Cerebellar cortex (tissue), 1 donor: ENCODE measurements around the gene BLZF1.
"Not testable (repeated sequence)": the region's sequence is repeated elsewhere in the genome, so short reads cannot be mapped to it uniquely, and the experiment has no call there.

Experiments used
- DNase-seq: peaks from one replicate; pipeline ENCODE4 v3.0.0-alpha.2; 2015; ENCODE audit warnings: low spot score

The BLZF1 gene

GRCh38 chr1:169360415-169360814 is 7.6 kb upstream of the BLZF1 start:
- DNase-seq = no peak

DNA sequence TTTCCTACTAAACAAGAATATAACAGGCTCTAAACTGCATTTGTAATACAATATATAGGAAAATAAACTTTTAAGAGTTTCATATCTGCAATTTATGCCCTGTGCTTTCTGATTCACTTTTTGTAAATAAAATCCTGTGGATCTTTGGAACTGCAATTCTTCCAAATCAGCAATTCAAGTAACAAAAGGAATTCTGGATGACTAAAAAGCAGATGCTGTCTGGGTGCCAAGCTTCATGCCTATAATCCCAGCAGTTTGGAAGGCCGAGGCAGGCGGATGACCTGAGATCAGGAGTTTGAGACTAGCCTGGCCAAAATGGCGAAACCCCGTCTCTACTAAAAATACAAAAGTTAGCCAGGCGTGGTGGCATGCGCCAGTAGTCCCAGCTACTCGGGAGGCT is 6.7 kb upstream of the BLZF1 start:
- no peak for DNase-seq

DNA sequence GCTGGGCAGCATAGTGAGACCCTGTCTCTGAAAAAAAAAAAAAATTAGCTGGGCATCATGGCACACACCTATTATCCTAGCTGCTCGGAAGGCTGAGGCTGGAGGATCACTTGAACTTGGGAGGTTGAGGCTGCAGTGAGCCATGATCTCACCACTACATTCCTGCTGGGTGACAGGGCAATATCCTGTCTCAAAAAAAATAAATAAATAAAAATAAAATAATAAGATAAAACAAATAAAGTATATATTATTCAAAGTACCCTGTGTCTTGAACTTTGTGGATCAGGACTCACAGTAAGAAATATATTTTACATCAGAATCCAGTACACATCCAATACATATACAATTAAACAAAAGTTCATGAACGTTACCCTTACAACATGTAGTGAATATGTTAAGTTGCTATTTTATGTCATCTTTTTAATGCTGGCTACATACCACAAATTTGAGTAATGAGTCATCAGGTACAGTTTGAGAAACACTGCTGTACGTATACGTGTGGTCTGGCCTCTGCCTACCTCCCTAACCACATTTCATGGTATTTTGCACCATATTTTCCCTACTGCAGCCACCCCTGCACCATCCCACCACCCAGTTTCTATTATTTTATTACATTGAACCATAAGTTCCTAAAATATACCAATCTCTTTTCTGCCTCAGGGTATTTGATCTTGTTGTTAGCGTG is 4.8 kb upstream of the BLZF1 start:
- DNase-seq = no peak

- no peak for DNase-seq
These were observed 3.0 kb upstream of the BLZF1 start for GRCh38 chr1:169364948-169365347.

DNA sequence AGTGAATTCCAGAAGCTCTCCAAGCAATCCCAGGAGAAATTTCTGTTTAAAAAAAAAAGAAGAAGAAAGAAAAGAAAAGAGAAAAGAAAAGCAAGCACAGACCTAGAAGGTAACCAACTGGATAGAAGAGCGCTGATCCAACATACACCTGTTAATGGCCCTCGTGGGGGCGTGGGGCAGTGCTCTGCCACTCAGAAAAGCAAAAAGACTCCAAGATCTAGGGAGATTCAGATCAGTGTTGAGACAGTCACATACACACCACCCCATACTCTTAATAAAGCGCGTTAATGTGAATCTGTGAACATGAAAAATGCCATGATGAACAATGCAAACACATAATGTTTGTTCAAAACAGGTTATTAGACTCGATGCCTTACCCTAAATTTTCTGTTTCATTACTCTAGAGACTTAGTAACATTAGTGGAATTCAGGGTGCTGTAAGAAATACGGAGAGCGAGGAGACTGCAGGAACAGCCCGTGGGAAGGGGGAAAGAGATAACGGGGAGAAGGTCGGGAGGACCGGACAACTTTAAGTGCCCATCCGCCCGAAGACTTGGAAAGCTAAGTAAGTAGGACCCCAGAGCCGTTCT is 804 bp upstream of the BLZF1 start:
- DNase-seq = no peak

DNA sequence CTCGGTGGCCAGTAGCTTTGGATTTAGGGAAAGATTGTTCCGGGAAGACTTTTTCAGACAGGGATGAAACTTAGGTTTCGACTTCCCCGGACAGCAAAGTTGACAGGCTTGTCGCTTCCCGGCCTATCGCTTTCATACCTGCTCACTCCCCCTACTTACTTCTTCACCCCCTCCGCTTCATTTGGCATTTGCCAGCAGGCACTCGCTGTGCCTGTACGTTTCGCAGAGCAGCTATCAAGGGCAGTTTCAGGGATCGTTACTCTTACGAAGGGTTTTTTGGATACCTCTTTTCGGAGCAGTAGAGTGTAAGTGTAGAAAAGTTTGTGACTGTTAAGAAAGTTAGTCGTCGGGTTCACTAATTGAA is 393 bp downstream of the BLZF1 start:
- DNase-seq = no peak

GRCh38 chr1:169371404-169371803 is 3.4 kb downstream of the BLZF1 start:
- no peak for DNase-seq

- DNase-seq = no peak
These were observed 13.2 kb downstream of the BLZF1 start for GRCh38 chr1:169381162-169381561.

DNA sequence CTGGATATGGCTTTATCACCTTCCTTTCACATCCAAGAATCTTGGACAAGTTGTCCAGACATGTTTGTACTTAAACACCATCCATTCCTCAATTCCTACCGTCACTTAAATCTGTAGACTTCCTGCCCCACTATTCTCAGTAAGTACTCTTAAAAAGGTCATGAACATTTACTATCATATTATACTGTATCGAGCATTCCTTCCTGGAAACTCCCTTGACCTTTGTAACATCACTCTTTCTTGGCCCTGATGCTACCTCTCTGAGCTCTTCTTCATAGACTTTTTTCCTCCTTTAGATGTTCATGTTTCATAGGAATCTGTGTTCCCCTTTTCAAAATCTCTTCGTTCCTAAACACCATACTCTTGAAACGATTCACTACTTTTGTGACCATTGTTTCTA is 15.5 kb downstream of the BLZF1 start:
- DNase-seq = no peak

DNA sequence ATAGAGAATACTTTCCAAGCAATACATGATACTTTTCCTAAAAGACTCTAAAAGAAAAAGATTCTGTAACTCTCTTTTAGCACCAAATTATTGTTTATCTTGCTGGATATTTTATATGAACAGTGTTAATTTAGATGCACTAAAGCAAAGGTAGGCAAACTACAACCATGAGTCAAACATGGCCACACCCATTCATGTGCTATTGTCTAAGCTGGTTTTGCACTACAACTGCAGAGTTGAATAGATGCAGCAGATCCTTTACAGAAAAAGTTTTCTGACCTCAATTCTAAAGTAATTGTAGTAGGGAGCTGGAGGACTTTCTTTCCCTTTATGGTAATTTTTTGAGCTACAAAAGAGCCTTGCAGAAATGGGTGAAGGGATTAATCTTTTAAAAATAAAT is 19.4 kb downstream of the BLZF1 start:
- no peak for DNase-seq

DNA sequence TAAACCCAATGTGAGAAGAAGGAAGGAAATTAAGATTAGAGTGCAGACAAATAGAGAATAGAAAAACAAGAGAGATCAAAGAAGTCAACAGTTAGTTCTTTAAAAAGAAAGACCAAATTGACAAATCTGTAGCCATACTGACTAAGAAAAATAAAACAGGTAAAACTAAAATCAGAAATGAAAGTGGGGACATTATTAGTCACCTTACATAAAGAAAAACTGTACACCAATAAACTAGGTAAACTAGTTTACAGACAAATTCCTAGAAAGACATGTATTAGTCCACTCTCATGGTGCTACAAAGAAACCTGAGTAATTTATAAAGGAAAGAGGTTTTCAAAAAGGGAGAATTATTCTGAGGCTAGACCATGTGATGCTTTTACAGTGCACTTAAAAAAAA is 22.3 kb downstream of the BLZF1 start:
- no peak for DNase-seq

- no peak for DNase-seq
These were observed 24.4 kb downstream of the BLZF1 start for GRCh38 chr1:169392406-169392805.

DNA sequence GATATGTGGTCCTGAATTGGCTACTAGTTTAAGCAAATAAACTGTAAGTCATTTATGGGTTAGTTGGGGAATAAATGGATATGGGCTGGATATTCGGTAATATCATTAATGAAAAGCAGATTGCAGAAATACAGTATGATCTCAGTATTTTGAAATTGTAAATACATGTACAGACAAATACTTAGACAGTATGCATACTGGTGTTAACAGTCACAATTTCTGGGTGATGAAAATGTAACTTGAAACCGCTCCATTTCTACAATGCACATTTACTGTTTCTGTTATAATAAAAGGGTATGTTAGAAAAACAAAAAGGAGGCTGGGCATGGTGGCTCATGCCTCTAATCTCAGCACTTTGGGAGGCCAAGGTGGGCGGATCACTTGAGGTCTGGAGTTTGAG is 28.0 kb downstream of the BLZF1 start:
- DNase-seq = no peak

GRCh38 chr1:169402578-169402977 is 34.6 kb downstream of the BLZF1 start:
- not testable (repeated sequence) for DNase-seq

DNA sequence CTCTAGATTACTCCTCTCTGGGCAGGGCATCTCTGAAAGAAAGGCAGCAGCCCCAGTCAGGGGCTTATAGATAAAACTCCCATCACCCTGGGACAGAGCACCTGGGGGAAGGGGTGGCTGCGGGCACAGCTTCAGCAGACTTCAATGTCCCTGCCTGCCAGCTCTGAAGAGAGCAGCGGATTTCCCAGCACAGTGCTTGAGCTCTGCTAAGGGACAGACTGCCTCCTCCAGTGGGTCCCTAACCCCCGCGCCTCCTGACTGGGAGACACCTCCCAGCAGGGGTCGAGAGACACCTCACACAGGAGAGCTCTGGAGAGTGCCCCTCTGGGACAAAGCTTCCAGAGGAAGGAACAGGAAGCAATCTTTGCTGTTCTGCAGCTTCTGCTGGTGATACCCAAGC is 40.3 kb downstream of the BLZF1 start:
- not testable (repeated sequence) for DNase-seq

DNA sequence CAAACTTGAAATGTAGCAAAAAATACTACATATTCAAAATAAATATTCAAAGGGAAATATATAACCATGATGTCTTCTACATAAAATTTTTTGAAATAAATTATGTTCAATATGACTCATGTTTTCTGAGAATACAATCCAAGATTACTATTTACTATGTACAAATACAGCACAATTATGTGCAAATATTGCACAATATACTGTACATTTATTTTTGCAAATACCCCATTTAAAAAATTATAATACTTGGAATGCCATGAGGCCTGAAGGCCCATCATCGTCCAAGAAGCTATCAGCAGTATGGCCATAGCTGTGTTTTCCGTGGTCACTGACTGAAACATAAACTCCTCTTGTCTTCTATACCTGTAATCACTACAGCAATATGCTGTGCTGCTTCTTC is 47.0 kb downstream of the BLZF1 start:
- no peak for DNase-seq

GRCh38 chr1:169421309-169421708 is 53.3 kb downstream of the BLZF1 start:
- no peak for DNase-seq

DNA sequence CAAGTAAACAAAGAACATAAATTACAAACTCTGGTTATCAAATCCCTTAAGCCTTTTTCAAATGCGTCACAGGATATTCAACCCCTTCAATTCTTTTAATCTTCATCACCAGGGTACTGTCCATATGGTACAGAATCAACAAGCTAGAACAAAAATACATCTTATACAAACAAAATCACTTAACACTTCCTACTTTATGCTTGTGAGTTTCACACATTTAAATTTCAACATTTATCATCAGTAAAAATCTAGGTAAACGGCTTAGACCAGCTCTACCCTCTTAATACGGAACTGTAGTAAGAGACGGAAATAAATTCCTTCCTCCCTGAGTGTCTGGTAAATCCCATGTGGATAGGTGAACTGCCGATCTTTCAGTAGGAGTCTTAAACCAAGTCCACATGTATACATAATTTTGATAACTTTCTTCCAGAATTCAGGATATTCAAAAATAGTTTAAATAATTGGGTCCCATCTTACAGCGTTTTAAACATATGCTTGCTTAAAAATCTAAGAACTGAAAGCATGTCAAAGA is 58.2 kb downstream of the BLZF1 start:
- DNase-seq = peak; percentile 39

DNA sequence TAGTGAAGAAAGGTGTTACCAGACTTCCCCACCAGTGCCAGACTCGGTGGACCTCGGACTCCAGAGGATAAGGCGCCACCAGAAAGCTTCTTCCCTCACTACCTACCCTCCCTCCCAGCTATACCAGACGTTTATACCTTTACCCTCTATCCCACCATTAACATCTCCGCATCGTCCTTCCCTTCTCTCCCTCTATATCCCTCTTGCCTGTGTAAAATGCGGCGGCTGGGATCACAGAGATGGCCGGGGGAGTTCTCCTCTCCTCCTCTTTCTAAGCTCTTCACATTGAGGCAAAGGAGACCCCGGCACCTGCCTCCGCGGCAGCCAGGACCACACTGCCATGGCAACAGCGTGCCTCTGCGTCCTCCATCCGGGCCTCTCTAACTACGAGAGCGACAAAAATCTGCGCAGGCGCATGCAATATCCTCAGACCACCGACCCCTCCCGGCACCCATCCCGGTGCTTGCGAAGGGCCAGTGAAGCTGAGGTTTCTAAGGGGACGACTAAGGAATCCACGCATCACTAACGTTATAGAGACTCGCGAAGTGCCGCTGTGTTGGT is 59.2 kb downstream of the BLZF1 start, which contains the start of gene CCDC181:
CCDC181 (minus strand) TSS at position 394 of the 561 bp plus-strand sequence. CDS start 2,547 bp downstream, outside the sequence.
- peak; percentile 89 for DNase-seq
